ENCODE measurements around the gene USP12. TPM values are rescaled to one million over a fixed set of nuclear protein-coding genes. Genes with fewer than 3 reads are reported as not detected.

USP12 gene
- total RNA-seq, 3 donors from 2014 or later (not counting 1 experiment from before 2014, with no cell fraction given): 44.3 to 55.3 (median 50.9) TPM

DNA sequence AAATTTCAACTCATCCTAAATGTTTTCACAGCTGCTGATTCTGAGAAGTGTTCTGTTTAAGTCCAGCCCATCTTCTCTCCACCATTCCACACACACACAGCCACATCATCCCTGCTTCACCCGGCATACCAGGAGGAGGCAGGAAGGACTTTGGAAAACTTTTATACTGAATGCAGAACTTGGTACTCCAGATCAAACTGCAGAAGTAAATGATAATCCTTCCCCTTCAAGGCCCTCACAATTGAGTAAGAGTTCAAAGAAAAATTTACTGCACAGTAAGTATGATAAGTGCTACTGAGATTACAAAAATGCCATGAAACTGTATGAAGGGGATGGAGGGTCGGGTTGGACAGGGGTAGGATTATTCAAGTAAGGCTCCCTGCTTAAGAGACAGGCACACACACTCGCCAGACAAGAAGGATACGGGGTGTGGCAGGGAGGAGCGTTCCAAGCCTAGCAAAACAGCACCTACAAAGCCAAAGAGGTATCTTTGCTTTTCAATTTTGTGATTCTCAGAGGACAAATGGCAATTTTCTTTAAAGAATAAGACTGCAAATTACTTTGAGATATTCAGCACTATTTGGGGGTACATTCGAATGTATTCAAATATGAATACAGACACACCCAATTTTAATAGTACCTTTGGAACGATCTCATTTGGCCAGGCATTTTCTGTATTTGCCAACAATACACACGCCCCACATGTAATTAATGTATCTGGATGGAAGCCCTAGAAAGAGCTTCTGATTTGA is 2.5 kb downstream of the USP12 start:
- no peak overlapping the region for H3K4me3 ChIP-seq (ENCODE audit: low read length)
- no peak overlapping the region for H3K4me3 Mint-ChIP-seq
- TF ChIP-seq, protein P1, sequence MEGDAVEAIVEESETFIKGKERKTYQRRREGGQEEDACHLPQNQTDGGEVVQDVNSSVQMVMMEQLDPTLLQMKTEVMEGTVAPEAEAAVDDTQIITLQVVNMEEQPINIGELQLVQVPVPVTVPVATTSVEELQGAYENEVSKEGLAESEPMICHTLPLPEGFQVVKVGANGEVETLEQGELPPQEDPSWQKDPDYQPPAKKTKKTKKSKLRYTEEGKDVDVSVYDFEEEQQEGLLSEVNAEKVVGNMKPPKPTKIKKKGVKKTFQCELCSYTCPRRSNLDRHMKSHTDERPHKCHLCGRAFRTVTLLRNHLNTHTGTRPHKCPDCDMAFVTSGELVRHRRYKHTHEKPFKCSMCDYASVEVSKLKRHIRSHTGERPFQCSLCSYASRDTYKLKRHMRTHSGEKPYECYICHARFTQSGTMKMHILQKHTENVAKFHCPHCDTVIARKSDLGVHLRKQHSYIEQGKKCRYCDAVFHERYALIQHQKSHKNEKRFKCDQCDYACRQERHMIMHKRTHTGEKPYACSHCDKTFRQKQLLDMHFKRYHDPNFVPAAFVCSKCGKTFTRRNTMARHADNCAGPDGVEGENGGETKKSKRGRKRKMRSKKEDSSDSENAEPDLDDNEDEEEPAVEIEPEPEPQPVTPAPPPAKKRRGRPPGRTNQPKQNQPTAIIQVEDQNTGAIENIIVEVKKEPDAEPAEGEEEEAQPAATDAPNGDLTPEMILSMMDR (IDR thresholded peaks at IDR 0.05): no peak
- 92% methylated on average over 7 of the region's 8 CpGs for WGBS (ENCODE audit: insufficient coverage)
- H3K27me3 ChIP-seq (ENCODE audit: control insufficient read depth, insufficient read depth, low read length): no peaks in the 10 kb centered on the region
- peaks cover 19% of the 10 kb centered on the region for H3K4me1 ChIP-seq (ENCODE audit: control insufficient read depth, insufficient read depth, low read length)
- H3K27ac Mint-ChIP-seq: peak overlapping the region; percentile 94 to 97
- no peaks in the 10 kb centered on the region for H3K27me3 Mint-ChIP-seq (ENCODE audit: low read depth in 2 of 2)
- H3K9me3 Mint-ChIP-seq: no peaks in the 10 kb centered on the region
- H3K36me3 Mint-ChIP-seq: no peaks in the 10 kb centered on the region
- peaks cover 48 to 53% of the 10 kb centered on the region in 2 donors for H3K4me1 Mint-ChIP-seq
- H3K27ac ChIP-seq (ENCODE audit: low read length): no peak overlapping the region
- ATAC-seq: no peak
- H3K36me3 ChIP-seq (ENCODE audit: control insufficient read depth, insufficient read depth, low read length): no peaks in the 10 kb centered on the region
- H3K9me3 ChIP-seq (ENCODE audit: control insufficient read depth, insufficient read depth, low read length): no peaks in the 10 kb centered on the region
- intact Hi-C loops (cut with micrococcal nuclease): no loop called here
- no peak for DNase-seq

DNA sequence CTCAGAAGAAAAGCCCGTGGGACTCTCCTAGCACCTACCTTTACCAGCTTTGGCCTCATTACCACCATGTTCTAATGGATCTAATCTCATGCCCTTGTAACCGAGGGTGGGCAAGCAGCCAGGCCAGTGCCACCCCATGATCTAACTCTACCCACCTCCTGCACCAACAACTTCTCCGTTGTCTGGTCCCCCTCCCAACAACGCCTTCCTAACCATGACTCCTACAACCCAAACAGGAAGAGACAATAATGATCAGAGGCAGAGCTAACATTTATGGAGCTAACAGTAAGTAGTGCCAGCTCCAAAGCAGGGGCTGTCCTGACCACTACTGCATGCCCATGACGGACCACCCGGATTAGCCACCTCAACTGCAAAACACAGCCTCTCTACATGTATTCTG is 3.5 kb downstream of the USP12 start:
- Mint-ChIP-seq H3K27ac (peak overlapping the region; percentile 48 to 62), H3K4me3 (peak overlapping the region; percentile 13), H3K9me3 (no peaks in the 10 kb centered on the region), H3K4me1 (peaks cover 55 to 58% of the 10 kb centered on the region in 2 donors), H3K27me3 (ENCODE audit: low read depth in 2 of 2) (no peaks in the 10 kb centered on the region), H3K36me3 (no peaks in the 10 kb centered on the region)
- Histone ChIP-seq H3K27ac (ENCODE audit: low read length) (no peak overlapping the region), H3K4me1 (ENCODE audit: control insufficient read depth, insufficient read depth, low read length) (peaks cover 19% of the 10 kb centered on the region), H3K36me3 (ENCODE audit: control insufficient read depth, insufficient read depth, low read length) (no peaks in the 10 kb centered on the region), H3K4me3 (ENCODE audit: low read length) (no peak overlapping the region), H3K9me3 (ENCODE audit: control insufficient read depth, insufficient read depth, low read length) (no peaks in the 10 kb centered on the region), H3K27me3 (ENCODE audit: control insufficient read depth, insufficient read depth, low read length) (no peaks in the 10 kb centered on the region)
- TF ChIP-seq, protein P1 (IDR thresholded peaks at IDR 0.05): no peak
- intact Hi-C loops (cut with micrococcal nuclease): no loop called here
- WGBS (ENCODE audit: insufficient coverage): 53% methylated on average over 6 of the region's 6 CpGs
- DNase-seq: peak in 1 of 2 donors; percentile 21
- ATAC-seq: no peak

DNA sequence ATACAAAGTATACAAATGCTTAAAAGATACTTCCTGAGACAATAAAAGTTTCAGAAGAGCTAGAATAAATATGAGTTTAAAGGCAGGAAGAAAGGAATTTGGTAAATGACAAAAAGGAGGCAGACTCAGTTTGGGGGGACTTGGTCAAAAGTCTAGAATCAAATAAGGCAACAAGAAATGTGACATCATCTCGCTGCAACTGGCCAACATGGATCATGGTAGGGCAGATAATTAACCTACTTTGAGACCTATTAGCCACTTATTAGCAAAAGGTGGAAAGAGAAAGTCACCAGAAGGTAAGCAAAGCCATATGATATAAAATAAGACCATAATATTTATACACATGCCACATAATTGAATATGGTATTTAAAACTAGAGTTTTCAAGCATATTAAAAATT is 5.3 kb downstream of the USP12 start:
- TF ChIP-seq, protein P1 (IDR thresholded peaks at IDR 0.05): no peak
- Mint-ChIP-seq H3K9me3 (no peaks in the 10 kb centered on the region), H3K27me3 (ENCODE audit: low read depth in 2 of 2) (no peaks in the 10 kb centered on the region), H3K27ac (peak overlapping the region in 1 of 2 donors; percentile 37), H3K4me3 (no peak overlapping the region), H3K4me1 (peaks cover 51 to 54% of the 10 kb centered on the region in 2 donors), H3K36me3 (no peaks in the 10 kb centered on the region)
- ATAC-seq (no peak), DNase-seq (no peak)
- 100% methylated on average over 1 of the region's 1 CpG for WGBS (ENCODE audit: insufficient coverage)
- intact Hi-C loops (cut with micrococcal nuclease): no loop called here
- Histone ChIP-seq H3K27ac (ENCODE audit: low read length) (no peak overlapping the region), H3K27me3 (ENCODE audit: control insufficient read depth, insufficient read depth, low read length) (no peaks in the 10 kb centered on the region), H3K4me3 (ENCODE audit: low read length) (no peak overlapping the region), H3K4me1 (ENCODE audit: control insufficient read depth, insufficient read depth, low read length) (peaks cover 11% of the 10 kb centered on the region), H3K36me3 (ENCODE audit: control insufficient read depth, insufficient read depth, low read length) (no peaks in the 10 kb centered on the region), H3K9me3 (ENCODE audit: control insufficient read depth, insufficient read depth, low read length) (no peaks in the 10 kb centered on the region)

DNA sequence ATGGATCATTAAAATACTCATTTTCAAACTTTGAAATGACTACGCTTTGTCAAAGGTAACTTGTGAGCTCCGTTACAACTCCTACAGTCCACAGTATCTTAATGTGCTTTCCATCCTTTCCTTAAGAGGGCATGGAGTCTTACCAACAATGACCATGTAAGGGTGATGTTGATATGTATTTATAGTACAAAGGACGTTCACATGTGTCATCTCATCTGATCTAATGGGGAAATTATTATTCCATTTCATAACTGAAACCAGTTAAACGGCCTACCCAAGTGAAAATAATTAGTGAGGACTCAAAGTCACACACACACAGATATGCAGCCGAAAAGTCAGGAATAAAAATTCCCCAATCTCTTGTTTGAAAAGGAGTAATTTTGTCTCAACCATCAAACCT is 9.6 kb downstream of the USP12 start:
- Mint-ChIP-seq H3K27ac (no peak overlapping the region), H3K36me3 (no peaks in the 10 kb centered on the region), H3K9me3 (no peaks in the 10 kb centered on the region), H3K4me1 (peaks cover 50 to 58% of the 10 kb centered on the region in 2 donors), H3K4me3 (no peak overlapping the region), H3K27me3 (ENCODE audit: low read depth in 2 of 2) (no peaks in the 10 kb centered on the region)
- Histone ChIP-seq H3K27me3 (ENCODE audit: control insufficient read depth, insufficient read depth, low read length) (no peaks in the 10 kb centered on the region), H3K4me1 (ENCODE audit: control insufficient read depth, insufficient read depth, low read length) (no peaks in the 10 kb centered on the region), H3K27ac (ENCODE audit: low read length) (no peak overlapping the region), H3K9me3 (ENCODE audit: control insufficient read depth, insufficient read depth, low read length) (no peaks in the 10 kb centered on the region), H3K4me3 (ENCODE audit: low read length) (no peak overlapping the region), H3K36me3 (ENCODE audit: control insufficient read depth, insufficient read depth, low read length) (no peaks in the 10 kb centered on the region)
- ATAC-seq: no peak
- intact Hi-C loops (cut with micrococcal nuclease): no loop called here
- WGBS (ENCODE audit: insufficient coverage): 76% methylated on average over 4 of the region's 5 CpGs
- no peak for DNase-seq
- TF ChIP-seq, protein P1 (IDR thresholded peaks at IDR 0.05): no peak

Measured in natural killer cell (primary cell).